ENCODE data around the gene DHX58. TPM values are rescaled to one million over a fixed set of nuclear protein-coding genes. Genes with fewer than 3 reads are reported as not detected.

The DHX58 gene
- total and polyA plus RNA-seq, 10 of the 15 experiments (the other 5 are each of a cell fraction or from before 2014, with no cell fraction given) = 3.5 to 69.8 (median 16.4) TPM

- no peak for TF ChIP-seq CTCF (IDR thresholded peaks at IDR 0.05 in 2 of 3, conservative IDR thresholded peaks at IDR 0.05 in 1 of 3; ENCODE audit: control insufficient read depth in 2 of 3, extremely low read depth in 1 of 3, insufficient read depth in 1 of 3, low read depth in 3 of 3, low read length in 3 of 3)
- TF ChIP-seq DPF2 (IDR thresholded peaks at IDR 0.05) = no peak
- no peak for TF ChIP-seq PML (IDR thresholded peaks at IDR 0.05; ENCODE audit: low read length)
- TF ChIP-seq NR2C1 (IDR thresholded peaks at IDR 0.05) = no peak
- no peak for TF ChIP-seq ATF3 (IDR thresholded peaks at IDR 0.05; ENCODE audit: borderline replicate concordance, extremely low read depth, low read depth, low read length)
- TF ChIP-seq IRF3 (IDR thresholded peaks at IDR 0.05) = no peak
- no peak for TF ChIP-seq PKNOX1 (IDR thresholded peaks at IDR 0.05)
- no peak for TF ChIP-seq E2F4 (IDR thresholded peaks at IDR 0.05; ENCODE audit: low read depth, low read length)
- no peak for TF ChIP-seq EZH2 (IDR thresholded peaks at IDR 0.05; ENCODE audit: borderline replicate concordance, control insufficient read depth, low read depth, low read length)
- no peak for TF ChIP-seq MTA3 (IDR thresholded peaks at IDR 0.05; ENCODE audit: borderline replicate concordance, low read length)
- no peak for TF ChIP-seq CHD2 (IDR thresholded peaks at IDR 0.05; ENCODE audit: borderline replicate concordance, low read depth, low read length)
- TF ChIP-seq SIX5 (IDR thresholded peaks at IDR 0.05; ENCODE audit: low read depth, low read length, severe bottlenecking) = no peak
Observed at GRCh38 chr17:42113293-42114069, 967 bp upstream of the DHX58 start (continued).
